H54 (cell line): ENCODE measurements around the gene ZDHHC1.

Source experiments
- DNase-seq: peaks from one replicate; pipeline ENCODE4 v3.0.0; 2011; ENCODE audit warnings: low spot score, mixed read lengths; ENCODE audit not compliant: insufficient read length
- FAIRE-seq: peaks from 3 replicates; lab custom pipeline; 2011; peaks lifted over from hg19 to GRCh38; lab: Jason Lieb, UNC
- POLR2A ChIP-seq: IDR thresholded peaks from 2 replicates; pipeline ENCODE4 v1.6.1; 2011; ENCODE audit warnings: low read depth, mild to moderate bottlenecking, low read length

The ZDHHC1 gene

DNA sequence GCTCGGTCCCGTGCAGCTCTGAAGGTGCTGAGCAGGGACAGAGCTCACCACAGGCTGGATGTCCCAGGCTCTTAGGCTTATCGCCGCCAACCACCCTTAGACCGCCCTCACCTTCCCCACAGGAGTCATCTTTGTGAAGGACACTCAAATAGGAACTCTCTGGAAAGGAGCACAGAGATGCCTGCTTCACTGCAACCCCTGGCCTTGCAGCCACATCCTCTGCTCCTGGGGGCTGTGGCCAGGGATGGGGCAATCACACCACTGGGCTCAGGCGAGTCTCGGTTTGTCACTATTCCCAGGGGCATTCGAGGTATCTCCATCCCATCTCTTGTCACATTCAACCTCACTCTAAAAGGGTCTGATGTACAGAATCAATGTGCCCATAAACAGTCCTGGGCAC lies 10.9 kb downstream of the ZDHHC1 start:
- FAIRE-seq: no peak
- TF ChIP-seq POLR2A: no peak
- DNase-seq: no peak

DNA sequence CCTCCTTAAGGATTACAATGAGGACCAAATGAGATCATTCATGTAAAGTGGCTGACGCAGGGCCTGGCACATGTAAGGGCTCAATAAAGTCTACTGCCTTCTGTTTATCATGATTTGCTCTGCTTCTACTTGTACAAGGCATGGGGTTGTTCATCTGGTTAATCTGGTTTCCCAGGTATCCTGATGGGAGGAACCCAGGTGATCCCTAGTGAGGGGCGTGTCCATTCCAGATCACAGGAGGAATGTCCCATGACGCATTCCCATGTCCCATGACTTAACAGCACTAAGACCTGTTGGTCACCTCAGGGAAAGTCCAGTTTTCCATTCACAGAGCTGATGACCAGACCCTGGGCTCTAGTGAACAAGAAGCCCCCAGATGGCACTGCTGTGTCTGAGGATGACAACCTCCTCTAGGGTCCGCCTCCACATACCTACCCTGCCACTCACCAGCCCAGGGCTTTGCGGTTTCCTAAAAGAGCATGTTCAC lies 11.5 kb downstream of the ZDHHC1 start:
- FAIRE-seq (no peak), DNase-seq (no peak)
- TF ChIP-seq POLR2A: no peak

DNA sequence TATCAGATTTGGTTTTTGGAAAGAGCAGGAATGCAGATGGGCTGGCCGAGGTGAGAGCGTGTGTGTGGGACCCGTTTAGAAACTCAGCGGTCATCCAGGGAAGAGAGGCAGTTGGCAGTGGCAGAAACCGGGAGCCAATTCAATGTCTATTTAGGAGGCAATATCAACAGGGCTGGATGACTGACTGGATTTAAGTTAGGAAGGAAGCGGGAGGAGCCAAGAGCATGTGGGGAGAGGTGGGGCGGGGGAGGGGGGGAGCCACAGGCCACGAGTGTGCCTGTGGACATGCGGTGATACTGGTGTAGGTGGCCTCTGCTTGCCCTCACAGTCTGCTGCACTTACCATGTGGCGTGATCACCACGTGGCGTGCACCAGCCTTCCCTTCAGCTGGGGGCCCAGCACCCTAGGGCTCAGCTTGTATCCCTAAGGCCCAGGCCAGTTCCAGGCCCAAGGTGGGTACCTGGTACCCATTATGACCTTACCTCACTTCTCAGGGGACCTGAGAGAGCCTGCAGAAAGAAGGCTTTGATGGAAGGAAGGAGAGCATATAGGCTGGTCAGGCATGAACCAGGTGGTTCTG lies 12.2 kb downstream of the ZDHHC1 start:
- no peak for DNase-seq
- no peak for FAIRE-seq
- TF ChIP-seq POLR2A: no peak

DNA sequence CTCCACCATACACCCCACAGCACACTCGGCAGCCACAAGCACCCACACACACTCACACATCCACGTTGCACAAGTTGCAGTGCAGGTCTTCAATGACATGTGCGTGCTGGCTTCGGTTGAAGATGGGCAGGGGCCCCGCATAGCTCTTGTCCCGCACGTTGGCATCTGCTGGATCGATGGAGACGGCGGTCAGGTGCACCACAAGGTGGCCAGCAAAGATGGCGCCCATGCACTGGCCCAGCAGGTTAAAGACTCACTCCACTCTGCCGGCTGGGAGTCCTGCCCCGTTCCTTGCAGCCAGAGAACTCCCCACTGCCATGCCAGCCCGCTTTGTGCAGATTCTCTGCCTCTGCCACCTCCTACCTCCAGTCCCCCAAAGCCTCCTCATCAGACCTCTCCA lies 15.4 kb downstream of the ZDHHC1 start:
- no peak for TF ChIP-seq POLR2A
- DNase-seq (no peak), FAIRE-seq (no peak)

DNA sequence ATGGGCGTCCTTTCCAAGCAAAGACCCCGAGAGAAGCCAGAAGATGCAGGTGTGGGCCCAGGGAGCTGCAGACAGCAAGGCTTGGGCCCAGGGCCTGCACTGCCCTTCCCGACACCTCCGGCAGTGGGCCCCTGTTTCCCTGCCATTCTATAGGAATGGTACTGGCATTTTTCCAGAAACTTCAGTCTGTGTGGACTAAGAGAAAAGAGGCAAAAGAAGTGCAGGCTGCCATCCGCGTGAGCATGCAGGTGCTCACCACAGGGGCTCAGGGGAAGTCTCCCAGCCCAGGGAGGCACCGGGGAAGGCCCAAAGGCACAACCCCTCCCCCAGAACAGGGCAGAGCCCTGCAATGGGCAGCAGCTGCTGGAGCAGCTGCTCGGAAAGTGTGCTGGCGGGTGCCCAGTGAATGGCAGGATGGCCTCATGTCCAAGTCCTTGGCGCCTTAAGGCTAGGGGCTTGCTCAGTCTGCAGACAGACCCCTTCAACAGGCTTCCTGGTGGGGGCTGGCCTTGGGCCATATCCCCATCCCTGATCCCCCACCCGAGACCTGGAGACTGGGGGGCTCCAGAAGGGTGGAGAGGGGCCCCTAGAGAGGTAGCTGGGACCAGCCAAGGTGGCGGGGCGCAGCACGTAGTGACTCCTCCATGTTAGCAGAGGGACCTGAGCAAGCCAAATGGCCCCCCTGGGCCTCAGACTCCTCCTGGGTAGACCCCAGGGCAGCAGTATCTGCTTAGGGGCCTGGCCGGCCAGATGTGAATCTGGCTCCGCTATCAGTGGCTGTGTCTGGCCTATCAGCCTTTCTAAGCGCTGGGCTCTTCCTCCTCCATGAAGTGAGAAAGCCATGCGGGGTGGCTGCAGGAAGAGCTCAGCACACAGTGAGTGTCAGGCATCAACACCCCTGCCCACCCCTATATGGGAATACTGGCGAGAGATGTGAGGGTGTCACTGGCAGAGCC lies 16.2 kb downstream of the ZDHHC1 start:
- no peak for TF ChIP-seq POLR2A
- FAIRE-seq (no peak), DNase-seq (no peak)

DNA sequence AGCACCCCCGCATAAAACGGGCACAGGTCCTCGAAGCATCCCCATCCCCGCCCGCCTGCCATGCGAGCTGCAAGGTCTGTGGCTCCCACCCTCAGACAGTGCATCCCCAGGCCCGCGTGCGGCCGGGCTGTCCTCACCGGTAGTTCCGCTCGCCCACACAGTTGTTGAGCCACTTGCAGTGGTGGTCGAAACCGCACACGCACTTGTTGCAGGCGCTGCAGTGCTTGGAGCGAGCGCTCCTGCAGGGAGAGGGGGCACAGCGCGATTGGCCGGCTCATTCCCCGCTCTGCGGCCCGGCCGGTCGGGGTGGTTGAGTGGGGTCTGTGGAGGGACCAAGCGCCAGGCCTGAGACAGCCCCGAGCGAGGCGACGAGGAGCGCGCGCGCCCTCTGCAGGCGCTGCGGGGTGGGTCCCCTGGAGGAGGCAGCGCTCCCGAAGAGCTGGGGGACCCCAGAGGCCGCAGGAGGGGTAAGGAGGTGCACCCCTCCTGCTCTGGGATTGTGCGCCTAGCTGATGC lies 17.0 kb downstream of the ZDHHC1 start:
- DNase-seq (no peak), FAIRE-seq (no peak)
- no peak for TF ChIP-seq POLR2A

DNA sequence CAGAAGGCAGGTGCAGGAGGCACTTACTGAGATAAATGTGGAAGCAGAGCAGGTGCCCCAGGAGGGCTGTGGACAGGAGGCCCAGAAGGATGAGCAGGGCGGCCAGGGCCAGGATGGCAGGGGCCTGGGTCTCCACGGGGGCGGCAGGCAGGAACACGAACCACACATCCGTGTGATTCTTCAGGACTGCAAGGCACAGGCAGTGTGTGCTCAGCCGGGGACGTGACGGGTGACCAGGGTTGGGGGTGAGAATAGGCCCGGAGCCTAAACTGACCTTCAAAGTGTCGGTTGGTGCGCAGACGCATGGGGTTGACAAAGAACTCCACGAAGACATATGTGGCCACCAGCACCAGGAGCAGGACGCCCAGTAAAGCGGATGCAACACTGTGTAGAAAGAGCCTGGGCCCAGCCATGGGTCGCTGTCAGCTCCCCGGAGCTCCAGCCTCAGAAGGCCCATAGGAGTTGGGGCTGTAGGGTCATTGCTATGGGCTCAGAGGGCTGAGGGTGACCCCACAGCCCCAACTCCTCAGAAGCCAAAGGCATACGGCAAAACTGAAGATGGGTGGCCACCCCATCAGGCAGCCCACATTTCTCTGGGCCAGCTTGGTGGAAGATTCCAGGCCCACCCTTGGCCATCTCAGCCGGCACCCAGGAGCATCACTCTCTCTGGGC lies 17.6 kb downstream of the ZDHHC1 start:
- no peak for TF ChIP-seq POLR2A
- DNase-seq: no peak
- no peak for FAIRE-seq

DNA sequence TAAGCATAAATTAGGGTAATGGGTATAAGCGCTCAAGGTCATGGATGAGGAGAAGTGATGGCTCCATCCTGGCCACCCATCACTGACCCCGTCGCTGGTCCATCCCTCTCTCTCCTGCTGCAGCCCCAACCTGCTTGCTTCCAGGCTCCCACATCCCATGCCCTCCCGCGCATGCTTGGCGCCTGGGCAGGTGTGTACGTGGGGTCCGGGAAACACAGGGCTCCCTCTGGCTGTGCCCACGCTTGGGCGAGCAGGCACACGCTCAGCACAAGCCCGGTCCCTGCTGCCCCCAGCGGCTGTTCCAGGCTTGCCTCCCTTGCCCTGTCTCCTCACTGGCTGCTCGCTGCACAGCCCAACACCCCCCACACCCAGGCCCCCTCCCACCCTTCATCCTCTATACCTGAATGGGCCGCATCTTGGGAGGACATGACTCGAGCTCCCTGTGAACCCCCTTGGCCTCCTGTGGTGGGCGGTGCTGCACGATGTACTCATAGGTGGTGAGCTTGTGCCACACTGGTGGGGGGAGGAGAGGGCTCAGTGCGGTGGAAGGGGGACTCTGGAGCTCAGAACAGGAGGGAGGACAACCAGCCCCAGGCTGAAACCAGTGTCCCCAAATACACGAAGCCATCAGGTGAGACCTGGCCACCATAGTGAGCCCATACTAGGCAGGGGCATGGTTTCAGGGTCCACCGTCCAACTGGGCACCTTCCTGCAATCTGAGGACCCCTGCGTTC lies 18.3 kb downstream of the ZDHHC1 start:
- TF ChIP-seq POLR2A: no peak
- FAIRE-seq (no peak), DNase-seq (no peak)

DNA sequence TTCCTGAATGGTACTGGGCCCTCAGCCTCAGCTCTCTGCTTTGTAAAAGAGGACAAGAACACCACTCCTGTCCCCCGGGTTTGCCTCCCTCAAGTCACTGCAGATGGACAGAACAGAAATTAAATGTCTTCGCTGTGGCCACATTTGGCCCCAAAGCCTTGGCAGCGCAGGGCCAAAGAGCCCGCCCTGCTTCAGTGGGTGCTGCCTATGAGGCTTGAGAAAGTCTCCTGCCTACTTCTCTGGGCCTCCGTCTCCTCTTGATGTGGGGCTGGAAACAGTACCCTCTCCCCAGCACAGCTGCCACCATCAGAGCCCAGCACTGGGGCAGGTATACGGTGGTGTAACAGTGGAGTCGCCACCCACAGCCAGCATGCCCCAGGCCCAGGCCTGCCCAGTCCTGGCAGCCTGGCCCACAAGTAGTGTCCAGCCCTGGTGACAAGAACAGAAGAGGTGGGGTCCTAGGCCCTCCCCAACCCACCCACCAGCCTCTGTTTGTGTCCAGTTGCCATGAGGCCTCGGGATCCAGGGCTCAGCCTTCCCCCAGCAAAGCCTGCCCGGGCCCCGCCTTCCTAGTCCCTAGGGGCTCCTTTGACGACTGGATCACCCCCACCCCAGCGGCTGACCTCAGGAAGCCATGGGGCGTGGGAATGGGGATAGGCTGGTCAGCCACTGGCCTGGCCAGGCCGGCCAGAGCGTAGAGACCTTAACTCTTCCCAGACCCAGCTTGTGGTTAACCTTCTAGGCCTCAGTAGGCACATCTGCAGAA lies 19.1 kb downstream of the ZDHHC1 start:
- FAIRE-seq: no peak
- DNase-seq: no peak
- no peak for TF ChIP-seq POLR2A

DNA sequence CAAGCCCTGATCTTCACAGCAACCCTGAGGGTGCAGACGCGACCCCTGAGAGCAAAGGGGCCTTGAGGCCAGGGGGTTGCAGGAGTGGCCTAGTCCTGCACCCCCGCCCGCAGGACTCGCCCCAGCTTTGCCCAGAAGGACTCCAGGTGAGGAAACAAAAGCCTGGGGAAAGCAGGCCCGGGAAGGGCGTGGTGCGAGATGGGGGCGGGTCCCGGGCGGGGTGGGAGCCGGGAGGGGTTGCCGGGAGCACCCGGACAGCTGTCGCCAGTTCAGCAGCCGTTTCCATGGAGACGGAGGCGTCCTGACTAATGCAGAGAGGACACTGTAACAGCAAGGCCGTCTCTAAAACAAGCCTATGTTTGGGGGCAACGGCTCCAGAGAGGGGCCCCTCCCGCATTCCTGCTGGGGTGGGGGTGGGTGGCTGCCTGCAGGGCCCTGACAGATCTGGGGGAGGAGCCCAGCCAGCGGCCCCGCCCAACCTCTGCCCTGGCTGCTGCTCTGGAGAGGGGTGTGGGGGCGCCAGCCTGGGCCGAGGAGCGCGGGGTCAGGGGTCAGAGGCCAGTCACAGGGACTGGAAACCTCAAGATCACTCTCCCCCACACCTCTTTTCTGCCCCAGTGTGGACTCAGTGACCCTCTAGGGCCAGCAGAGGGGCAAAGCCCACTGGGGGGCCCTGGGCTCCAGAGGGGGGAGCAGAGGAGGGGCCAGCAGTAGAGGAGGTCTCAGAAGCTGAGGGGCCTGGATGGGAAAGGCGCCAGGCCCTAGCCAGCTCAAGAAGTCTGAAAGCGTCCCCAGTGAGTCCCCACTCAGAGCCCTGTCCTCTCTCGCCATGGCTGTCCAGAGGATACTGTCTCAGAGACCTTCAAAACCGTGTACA lies 19.9 kb downstream of the ZDHHC1 start:
- peak; percentile 97 for DNase-seq
- FAIRE-seq: no peak
- TF ChIP-seq POLR2A: no peak

DNA sequence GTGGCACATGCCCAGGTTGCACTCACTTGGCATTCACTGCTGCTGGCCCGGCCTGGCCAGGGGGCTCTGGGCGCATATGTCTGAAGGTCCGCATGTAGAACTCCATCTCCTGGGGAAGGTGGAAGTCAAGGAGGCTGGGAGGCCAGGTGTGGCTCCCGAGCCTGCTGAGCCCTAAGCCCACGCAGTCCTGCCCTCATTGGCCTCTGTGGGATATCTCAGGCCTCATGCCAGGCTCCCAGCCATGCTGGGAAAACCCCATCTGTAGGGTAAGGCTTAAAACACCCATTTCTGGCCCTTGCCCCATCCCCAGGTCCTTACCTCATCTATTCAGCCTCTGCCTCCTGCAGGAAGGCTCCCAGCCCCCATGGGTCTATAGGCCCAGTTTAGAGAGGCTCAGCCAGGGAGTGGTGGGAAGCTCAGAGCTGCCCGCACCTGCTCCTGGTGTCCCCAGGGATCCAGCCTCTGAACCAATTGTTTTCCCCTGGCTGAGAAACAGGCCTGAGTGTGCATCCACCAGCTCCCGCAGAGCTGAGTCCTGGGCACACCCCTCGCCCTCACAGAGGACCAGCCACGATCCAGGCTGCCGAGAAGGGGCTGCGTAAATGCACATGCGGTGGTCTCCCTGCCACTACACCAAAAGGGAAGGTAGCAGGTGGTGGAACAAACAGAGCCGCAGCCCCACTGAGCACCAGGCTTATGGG lies 20.7 kb downstream of the ZDHHC1 start:
- no peak for TF ChIP-seq POLR2A
- no peak for DNase-seq
- FAIRE-seq: no peak
